ENCODE data around the gene CXorf38.
A peak's percentile ranks its signal among the peaks of the same experiment; 100 is the strongest.
"Not testable (repeated sequence)": the region's sequence is repeated elsewhere in the genome, so short reads cannot be mapped to it uniquely, and the experiment has no call there.

CXorf38 gene

DNA sequence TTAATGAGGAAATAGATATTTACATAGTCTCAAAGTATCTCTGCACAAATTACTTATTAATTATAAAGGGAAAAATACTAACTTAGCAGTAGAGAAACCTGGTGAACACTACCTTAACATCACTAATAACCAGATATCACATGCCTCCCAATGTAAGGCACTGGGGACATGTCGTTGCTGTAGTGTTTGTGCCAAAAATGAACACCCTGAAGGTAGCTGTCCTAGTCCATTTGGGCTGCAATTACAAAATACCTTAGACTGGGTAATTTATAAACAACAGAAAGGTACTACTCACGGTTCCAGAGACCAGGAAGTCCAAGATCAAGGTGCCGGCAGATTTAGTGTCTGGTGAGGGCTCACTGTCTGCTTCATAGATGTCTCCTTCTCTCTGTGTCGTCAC lies 34.9 kb downstream of the CXorf38 start:
- CTCF ChIA-PET, result no interaction called here
- Mint-ChIP-seq H3K27me3 (no peaks in the 10 kb centered on the region), H3K36me3 (no peaks in the 10 kb centered on the region), H3K9me3 (no peaks in the 10 kb centered on the region), H3K4me3 (no peak overlapping the region), H3K27ac (no peak overlapping the region), H3K4me1 (no peaks in the 10 kb centered on the region)
- DNase-seq, result no peak

GRCh38 chrX:40607381-40607780 lies 40.0 kb downstream of the CXorf38 start:
- Mint-ChIP-seq H3K27ac (no peak overlapping the region), H3K4me1 (no peaks in the 10 kb centered on the region), H3K9me3 (no peaks in the 10 kb centered on the region), H3K4me3 (no peak overlapping the region), H3K27me3 (no peaks in the 10 kb centered on the region), H3K36me3 (peaks cover 5% of the 10 kb centered on the region)
- CTCF ChIA-PET, result no interaction called here
- DNase-seq, result no peak

DNA sequence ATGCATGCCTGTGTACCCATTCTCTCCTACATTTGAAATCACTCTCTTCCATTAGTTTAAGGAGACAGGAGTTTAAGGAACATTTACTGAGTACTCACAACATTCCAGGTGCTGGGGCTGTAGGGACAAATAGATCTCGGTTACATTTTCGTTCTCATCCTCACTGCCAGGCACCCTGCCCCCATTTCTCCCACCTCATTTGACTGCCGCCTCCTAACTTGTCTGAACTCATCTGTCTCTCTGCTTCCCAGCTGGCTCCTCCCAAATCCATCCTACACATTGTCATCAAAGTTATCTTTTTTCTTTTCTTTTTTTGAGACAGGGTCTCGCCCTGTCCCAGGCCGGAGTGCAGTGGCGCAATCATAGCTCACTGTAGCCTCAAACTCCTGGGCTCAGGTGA lies 43.9 kb downstream of the CXorf38 start:
- Mint-ChIP-seq H3K4me3 (no peak overlapping the region), H3K9me3 (no peaks in the 10 kb centered on the region), H3K27ac (peak overlapping the region; percentile 20), H3K36me3 (peaks cover 24% of the 10 kb centered on the region), H3K27me3 (no peaks in the 10 kb centered on the region), H3K4me1 (no peaks in the 10 kb centered on the region)
- no peak for DNase-seq
- CTCF ChIA-PET, result no interaction called here

GRCh38 chrX:40589616-40590321 lies 57.6 kb downstream of the CXorf38 start:
- peak; percentile 38 for DNase-seq
- not testable (repeated sequence) for H3K4me3 Mint-ChIP-seq, H3K27me3 Mint-ChIP-seq, H3K9me3 Mint-ChIP-seq
- H3K4me1 Mint-ChIP-seq, result peaks cover 36% of the 10 kb centered on the region
- peak overlapping the region; percentile 25 for H3K27ac Mint-ChIP-seq
- H3K36me3 Mint-ChIP-seq, result peaks cover 21% of the 10 kb centered on the region
- CTCF ChIA-PET, result interaction anchor here (0.7 to 0.9 kb wide), 2 partner anchors 46 to 47 kb away, joined by 3 to 4 read pairs; no protein-coding TSS in a partner anchor

DNA sequence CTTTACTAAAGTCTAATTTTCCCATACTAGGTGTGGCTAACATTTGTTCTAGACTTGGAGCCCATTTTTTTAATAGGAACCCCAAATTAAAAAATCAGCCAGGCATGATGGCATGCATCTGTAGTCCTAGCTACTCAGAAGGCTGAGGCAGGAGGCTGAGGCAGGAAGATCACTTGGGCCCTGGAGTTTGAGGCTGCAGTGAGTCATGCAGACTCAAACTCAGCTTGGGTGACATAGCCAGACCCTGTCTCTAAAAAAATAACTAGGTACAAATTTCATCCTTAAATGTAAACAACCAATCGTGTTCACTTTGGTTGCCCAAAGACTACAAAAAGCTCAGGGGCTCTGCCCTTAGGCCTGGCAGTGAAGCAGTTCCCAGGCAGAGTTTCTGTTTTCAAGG lies 59.7 kb downstream of the CXorf38 start:
- DNase-seq, H3K27me3 Mint-ChIP-seq, H3K27ac Mint-ChIP-seq, CTCF ChIA-PET, H3K9me3 Mint-ChIP-seq, H3K4me3 Mint-ChIP-seq: not testable (repeated sequence)
- Mint-ChIP-seq H3K4me1 (peaks cover 47% of the 10 kb centered on the region), H3K36me3 (peaks cover 15% of the 10 kb centered on the region)

GRCh38 chrX:40582811-40583210 lies 64.5 kb downstream of the CXorf38 start:
- no peak for DNase-seq
- Mint-ChIP-seq H3K36me3 (peaks cover 2% of the 10 kb centered on the region), H3K4me3 (no peak overlapping the region), H3K27ac (no peak overlapping the region), H3K4me1 (peaks cover 36% of the 10 kb centered on the region), H3K27me3 (no peaks in the 10 kb centered on the region), H3K9me3 (no peaks in the 10 kb centered on the region)
- CTCF ChIA-PET, result no interaction called here

DNA sequence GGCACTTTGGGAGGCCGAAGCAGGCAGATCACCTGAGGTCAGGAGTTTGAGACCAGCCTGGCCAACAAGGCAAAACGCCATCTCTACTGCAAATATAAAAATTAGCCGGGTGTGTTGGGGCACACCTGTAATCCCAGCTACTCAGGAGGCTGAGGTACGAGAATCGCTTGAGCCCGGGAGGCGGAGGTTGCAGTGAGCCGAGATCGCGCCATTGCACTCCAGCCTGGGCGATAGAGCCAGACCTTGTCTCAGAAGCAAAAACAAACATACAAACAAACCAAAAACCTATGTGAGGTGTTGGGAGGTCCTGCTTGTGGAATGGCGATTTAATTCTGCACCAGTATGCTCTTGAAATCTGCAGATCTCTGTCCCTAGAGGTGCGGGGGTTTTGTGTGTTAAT lies 65.2 kb downstream of the CXorf38 start:
- H3K27ac Mint-ChIP-seq, H3K36me3 Mint-ChIP-seq, DNase-seq, H3K9me3 Mint-ChIP-seq, H3K27me3 Mint-ChIP-seq, CTCF ChIA-PET: not testable (repeated sequence)
- Mint-ChIP-seq H3K4me3 (peak overlapping the region; percentile 87), H3K4me1 (peaks cover 31% of the 10 kb centered on the region)

GRCh38 chrX:40581336-40581920 lies 65.9 kb downstream of the CXorf38 start:
- Mint-ChIP-seq H3K27ac (peak overlapping the region; percentile 87), H3K4me3 (peak overlapping the region; percentile 87), H3K36me3 (peaks cover 2% of the 10 kb centered on the region), H3K4me1 (peaks cover 30% of the 10 kb centered on the region), H3K27me3 (no peaks in the 10 kb centered on the region), H3K9me3 (no peaks in the 10 kb centered on the region)
- peak; percentile 34 for DNase-seq
- CTCF ChIA-PET, result interaction anchor here (0.8 to 0.9 kb wide), 2 partner anchors 7 to 37 kb away, joined by 3 read pairs; no protein-coding TSS in a partner anchor

DNA sequence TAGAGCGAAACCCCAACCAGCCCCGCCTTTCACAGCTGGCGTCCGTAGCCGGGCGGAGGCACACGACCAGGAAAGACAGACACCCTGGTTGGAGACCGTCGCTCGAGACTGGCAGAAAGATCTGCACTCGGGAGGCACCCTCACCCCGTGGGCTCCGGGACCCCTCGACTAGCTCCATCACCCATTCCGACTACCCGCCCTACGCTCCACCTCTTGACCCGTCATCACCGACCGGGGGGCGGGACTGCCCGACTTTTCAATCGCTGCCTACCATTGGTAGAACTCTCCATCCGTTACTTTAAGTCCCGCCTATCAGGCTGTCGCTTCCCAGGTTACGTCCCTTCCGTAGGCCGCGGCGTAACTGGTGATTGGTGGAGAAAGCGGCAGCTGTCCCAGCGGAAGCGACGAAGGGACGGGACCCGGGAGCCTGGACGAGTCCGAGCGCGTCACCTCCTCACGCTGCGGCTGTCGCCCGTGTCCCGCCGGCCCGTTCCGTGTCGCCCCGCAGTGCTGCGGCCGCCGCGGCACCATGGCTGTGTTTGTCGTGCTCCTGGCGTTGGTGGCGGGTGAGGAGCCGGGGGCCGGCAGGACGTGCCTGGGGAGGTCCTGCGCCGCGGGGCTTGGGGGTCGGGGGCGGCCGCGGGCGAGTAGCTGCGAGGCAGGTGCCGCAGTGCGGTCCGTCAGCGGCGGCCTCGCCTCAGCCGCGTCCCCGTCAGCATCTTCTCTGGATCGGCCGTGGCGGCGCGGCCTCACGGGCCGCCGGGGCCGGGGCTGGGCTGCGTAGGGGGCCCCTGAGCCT lies 66.6 kb downstream of the CXorf38 start, which contains the start of gene ATP6AP2:
Gene ATP6AP2, plus strand, starts transcription at position 434 of the 799 bp plus-strand sequence. Its CDS starts 96 bp downstream, at position 530.
- CTCF ChIA-PET, result interaction anchor here (0.8 to 0.9 kb wide), 3 partner anchors 8 to 37 kb away, joined by 3 to 4 read pairs (median 3); no protein-coding TSS in a partner anchor
- no peaks in the 10 kb centered on the region for H3K27me3 Mint-ChIP-seq
- peak within 1 kb of the TSS; percentile 87 for H3K4me3 Mint-ChIP-seq
- peaks cover 2% of the 10 kb centered on the region for H3K36me3 Mint-ChIP-seq
- DNase-seq, result peak; percentile 93
- peaks cover 27% of the 10 kb centered on the region for H3K4me1 Mint-ChIP-seq
- no peaks in the 10 kb centered on the region for H3K9me3 Mint-ChIP-seq
- H3K27ac Mint-ChIP-seq, result peak within 1 kb of the TSS; percentile 90

DNA sequence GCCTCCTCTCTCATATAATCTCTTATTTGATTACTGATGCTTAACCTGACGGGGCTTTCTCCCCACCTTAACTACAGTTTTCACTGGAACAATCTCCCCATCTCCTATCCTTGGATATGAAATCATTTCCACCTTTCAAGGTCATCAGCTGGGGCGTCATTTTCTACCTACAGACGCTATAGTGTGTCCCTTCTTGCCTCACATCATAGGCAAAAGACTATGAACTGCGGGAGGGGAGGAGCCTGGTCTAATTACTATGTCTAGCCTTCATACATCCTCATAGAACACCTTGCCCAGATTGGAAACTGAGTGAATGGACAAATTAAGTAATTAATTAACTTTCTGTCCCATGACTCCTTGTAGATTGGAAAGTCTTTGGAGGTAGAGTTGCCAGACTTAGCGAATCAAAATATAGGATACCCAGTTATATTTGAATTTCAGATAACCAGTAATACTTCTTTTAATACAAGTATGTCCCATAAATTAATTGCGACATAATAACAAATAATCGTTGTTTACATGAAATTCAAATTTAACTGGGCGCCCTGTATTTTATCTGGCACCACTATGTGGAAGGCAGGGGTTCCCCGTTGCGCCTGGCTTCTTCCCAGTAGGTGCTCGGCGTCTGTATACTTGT lies 67.3 kb downstream of the CXorf38 start:
- Mint-ChIP-seq H3K9me3 (no peaks in the 10 kb centered on the region), H3K4me1 (peaks cover 27% of the 10 kb centered on the region), H3K27me3 (no peaks in the 10 kb centered on the region), H3K4me3 (peak overlapping the region; percentile 87), H3K27ac (peak overlapping the region; percentile 90), H3K36me3 (peaks cover 2% of the 10 kb centered on the region)
- DNase-seq, result no peak
- CTCF ChIA-PET, result interaction anchor here (0.8 kb wide), 1 partner anchor 36 kb away, joined by 4 read pairs; no protein-coding TSS in a partner anchor

DNA sequence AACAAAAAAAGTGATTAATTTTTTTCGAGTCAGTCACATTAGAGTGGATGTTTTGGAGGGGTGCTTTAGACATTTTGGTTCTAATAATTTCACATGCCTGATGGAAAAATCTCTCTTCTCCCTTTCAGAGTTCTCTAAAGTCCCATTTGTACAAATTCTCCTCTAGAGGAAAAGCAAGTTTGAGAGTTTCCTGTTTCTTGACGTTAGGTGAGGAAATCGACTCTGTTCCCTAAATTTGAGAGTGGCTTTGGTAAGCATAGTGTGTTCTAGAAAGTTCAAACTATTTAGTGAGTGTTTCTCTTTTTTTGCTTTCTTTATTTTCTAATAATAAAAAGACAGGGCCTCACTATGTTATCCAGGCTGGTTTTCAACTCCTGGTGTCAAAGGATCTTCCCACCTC lies 68.2 kb downstream of the CXorf38 start:
- CTCF ChIA-PET, result no interaction called here

GRCh38 chrX:40578039-40578695 lies 69.2 kb downstream of the CXorf38 start:
- Mint-ChIP-seq H3K4me3 (no peak overlapping the region), H3K36me3 (peaks cover 2% of the 10 kb centered on the region), H3K9me3 (no peaks in the 10 kb centered on the region), H3K27ac (no peak overlapping the region), H3K4me1 (peaks cover 21% of the 10 kb centered on the region), H3K27me3 (no peaks in the 10 kb centered on the region)
- no peak for DNase-seq
- CTCF ChIA-PET, result no interaction called here

More for the DNA sequence above, 68.2 kb downstream of the CXorf38 start:
- H3K36me3 Mint-ChIP-seq, result peaks cover 2% of the 10 kb centered on the region
- no peak for DNase-seq
- no peak overlapping the region for H3K4me3 Mint-ChIP-seq
- H3K4me1 Mint-ChIP-seq, result peaks cover 27% of the 10 kb centered on the region
- H3K9me3 Mint-ChIP-seq, result no peaks in the 10 kb centered on the region
- H3K27ac Mint-ChIP-seq, result no peak overlapping the region
- H3K27me3 Mint-ChIP-seq, result no peaks in the 10 kb centered on the region
